Globus pallidus (tissue), 1 donor: ENCODE data around the gene CD8B.
"Not testable (repeated sequence)": the region's sequence is repeated elsewhere in the genome, so short reads cannot be mapped to it uniquely, and the experiment has no call there.

Experiments used
- DNase-seq: peaks from one replicate; pipeline ENCODE4 v3.0.0-alpha.2; 2015; ENCODE audit warnings: low spot score

Gene CD8B

DNA sequence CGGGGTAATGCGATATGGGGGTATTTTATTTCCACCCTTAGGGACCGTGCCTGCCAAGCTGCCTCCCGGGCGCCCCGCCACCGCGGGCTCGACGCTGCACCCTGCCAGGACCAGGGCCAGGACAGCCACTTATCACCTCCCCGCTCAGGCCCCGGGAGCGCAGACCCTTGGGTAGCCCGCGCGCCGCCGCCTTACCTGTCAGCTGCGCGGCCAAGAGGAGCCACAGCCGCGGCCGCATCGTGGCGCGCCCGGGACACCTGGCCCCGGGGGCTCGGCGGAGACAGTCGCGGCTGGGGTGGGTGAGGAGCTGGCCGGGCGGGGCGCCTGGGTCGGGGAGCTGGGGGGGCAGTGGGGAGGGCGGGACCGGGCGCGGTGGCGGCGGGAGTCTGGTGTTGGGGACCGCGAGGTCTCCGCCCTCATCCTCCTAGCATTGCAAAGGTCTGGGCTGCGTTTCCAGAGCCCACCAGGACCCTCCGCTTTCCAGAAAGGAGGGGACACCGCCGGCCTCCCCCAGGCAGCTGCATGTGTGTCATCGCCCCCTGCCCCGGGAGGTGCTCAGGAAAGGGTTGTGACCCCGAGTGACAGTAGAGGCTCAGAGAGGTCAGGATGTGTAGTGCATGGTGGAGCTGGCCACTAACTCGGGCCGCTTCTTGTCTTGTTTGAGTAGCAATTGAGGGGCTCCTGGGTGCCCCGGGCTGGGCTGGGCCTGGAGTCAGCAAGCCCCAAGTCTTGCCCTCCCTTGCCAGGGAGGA, at the start of gene CD8B:
CD8B (minus strand) TSS at position 259 of the 752 bp plus-strand sequence; CDS start at position 238, 21 bp downstream.
- not testable (repeated sequence) for DNase-seq

DNA sequence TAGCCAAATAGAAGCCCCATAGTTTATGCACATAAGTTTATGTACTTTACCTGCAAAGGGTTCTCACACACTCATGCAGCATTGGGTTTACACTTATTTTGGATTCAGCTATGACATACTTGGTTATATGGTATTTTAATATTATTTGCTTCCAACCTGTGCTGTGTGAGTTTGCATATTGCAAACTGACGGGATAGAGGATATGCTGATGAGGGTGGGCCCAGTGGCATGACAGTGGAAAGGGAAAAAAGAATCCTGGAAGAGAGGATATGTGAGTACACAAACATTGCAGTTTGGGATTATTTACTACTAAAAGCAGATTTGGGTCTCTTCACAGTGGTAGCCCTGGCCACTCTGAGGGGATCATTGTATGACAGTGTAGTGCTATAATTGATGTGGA, 44.2 kb upstream of the CD8B start:
- DNase-seq, result not testable (repeated sequence)

DNA sequence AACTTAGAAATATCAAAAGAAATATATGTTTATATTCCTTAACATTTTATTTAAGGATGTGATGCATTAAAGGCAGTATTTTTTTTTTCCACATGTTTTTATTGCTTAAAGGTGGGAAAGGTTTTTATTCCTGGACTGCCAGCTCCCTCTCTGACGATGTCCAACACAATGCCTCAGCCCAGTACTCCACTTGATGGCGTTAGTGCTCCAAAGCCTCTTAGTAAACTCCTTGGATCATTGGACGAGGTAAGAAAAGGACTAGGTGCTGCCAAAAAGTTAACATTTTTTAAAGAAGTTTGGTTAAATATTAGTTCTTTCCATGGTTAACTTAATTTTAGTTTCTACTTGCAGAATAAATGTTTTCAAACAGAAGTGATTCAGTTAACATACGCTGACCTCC, 39.0 kb upstream of the CD8B start:
- DNase-seq, result not testable (repeated sequence)

DNA sequence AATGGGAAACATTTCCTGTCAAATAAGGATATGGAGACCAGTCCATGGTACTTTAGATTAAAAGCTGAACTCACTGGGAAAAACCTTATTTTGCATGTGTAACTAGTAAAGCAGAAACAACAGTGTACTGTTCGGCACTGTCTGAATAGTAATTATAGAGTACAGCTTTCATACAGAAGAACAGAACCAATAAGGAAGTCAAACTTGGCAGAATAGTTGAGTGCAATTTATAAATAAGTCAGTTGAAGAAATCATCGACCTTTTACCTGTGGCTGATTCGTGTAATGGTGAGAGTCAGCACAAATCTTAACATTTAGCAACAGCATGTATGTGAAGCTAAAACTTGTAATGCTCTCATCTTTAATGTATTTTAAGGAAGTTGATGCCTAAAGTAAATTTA, 24.3 kb upstream of the CD8B start:
- not testable (repeated sequence) for DNase-seq

DNA sequence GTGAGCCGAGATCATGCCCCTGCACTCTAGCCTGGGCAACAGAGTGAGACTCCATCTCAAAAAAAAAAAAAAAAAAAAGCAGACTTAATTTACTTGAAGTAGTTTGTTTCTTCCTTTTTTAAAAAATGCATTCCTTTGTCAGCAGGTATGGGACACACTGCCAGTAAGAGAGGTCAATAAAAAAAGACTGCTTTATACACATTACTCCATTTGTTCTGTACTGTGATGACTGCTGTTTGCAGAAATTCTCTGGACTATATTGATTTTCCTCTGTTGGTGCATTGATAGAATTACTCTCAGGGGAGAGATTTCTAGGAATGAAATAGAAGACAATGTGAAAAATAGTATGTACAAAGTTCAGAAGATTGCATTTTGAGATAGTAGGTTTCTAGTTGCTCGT, 21.2 kb upstream of the CD8B start:
- not testable (repeated sequence) for DNase-seq

DNA sequence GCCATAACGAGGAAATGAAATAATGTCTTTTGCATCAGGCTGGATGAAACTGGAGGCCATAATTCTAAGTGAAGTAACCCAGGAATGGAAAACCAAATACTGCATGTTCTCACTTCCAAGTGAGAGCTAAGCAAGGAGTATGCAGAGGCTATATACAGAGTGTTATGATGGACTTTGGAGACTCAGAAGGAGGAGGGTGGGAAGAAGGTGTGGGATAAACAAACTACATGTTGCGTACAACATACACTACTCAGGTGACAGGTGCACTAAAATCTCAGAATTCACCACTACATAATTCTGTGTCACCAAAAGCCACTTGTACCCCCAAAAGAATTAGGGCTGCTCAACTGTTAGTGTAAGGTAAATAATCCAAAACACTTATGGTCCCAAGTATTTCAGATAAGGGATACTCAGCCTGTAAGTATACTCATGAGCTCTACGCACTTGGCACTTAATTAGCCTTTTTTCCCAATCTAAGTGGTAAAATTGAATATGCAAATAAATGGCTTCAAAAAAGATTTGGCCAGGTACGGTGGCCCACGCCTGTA, 20.5 kb upstream of the CD8B start:
- not testable (repeated sequence) for DNase-seq

DNA sequence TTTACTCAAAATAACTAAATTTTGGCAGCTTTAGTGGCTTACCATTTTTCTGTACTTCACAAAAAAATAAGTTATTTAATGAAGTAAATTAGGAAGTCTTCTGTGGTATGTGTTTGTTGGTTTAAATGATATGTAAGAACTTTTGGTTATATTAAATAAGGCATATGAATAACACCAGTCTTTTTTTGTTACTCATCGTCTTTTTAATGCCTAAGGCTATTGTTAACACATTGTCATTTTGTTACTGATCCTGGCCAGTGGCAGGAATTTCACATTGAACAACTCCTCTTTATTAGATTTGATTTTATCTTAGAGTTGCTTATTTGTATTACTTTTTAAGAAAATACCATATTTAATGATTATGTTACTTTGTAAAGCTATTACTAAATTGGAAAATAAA, 17.3 kb upstream of the CD8B start:
- DNase-seq, result not testable (repeated sequence)

DNA sequence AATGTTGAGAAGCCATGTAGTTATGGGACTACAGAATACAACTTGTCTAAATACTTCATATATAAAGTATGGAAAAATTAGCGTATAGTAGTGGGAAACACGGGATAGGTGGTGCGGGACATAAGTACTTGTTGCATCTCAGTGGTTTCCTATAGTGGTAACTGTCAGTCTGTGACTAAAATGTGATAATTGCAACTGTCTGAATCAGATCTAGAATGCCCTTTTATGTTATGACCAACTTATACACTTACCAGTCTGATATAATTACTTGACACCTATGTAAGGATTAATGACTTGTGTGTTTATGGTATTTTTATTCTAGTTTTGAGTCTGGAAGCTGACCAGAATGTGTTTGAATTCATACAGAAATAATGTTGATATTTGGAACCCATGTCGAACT, 9.3 kb upstream of the CD8B start:
- not testable (repeated sequence) for DNase-seq

DNA sequence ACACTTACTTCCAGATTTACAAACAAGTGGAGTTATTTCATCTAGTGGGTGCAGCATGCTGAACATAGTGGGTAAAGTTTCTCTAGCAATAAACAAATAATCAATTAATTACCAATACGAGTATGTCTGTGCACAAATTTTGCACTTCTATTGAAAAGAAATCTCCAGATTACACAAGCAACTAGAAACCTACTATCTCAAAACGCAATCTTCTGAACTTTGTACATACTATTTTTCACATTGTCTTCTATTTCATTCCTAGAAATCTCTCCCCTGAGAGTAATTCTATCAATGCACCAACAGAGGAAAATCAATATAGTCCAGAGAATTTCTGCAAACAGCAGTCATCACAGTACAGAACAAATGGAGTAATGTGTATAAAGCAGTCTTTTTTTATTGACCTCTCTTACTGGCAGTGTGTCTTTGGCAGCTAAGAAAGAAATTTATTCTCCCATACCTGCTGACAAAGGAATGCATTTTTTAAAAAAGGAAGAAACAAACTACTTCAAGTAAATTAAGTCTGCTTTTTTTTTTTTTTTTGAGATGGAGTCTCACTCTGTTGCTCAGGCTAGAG, 7.3 kb upstream of the CD8B start:
- not testable (repeated sequence) for DNase-seq

DNA sequence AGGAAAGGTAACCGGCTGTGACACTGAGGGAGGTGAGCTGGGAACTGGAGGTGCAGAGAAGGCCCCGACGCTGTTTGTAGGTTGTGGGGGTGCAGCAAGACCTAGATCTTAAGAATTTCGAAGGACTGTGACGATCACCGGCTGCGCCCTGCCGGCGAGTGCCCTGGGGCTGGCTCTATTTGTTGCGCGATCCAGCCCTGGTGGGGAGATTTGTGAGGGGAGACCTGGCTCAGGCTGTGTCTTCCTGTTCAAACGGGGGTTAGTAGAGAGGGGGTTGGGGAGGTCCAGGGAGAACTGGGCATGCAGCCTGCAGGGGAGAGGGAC, 656 bp upstream of the CD8B start:
- not testable (repeated sequence) for DNase-seq

DNA sequence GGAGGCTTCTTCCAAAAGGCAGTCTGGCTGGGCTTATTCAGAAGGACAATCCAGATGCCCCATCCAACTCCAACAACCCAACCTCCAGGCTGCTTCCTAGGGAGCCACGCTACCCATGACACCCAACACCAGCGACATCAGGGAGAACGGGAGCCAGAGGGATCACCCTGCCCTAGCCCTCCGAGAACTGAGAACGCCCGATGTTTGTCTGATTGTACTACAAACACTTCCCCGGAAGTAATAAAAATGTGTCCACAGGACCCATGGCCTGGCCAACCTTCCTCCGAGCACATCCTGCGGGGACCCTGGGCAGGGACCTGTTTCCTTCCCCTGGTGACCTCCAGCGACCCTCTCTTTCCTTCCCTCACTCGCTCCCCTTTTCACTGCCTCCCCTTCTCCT, 511 bp downstream of the CD8B start:
- DNase-seq, result not testable (repeated sequence)

DNA sequence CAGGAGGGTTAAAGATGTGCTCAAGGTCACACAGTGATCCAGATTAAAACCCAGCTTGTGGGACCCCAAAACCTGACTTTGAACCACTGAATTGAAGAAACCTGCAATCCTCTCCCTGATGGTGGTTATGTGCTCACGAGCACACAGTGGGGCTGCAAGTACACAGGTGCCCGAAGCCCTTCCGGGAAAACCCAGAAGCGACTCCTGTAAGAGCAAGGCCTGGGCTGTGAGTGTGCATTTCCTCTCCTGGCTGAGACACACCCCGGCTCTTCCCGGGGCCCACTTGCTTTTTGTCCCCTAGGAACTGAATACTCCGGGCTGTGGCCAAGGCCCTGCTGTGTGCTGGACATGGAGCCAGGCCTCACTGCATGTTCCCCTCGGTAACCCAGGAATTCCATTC, 1.1 kb downstream of the CD8B start:
- DNase-seq, result not testable (repeated sequence)

DNA sequence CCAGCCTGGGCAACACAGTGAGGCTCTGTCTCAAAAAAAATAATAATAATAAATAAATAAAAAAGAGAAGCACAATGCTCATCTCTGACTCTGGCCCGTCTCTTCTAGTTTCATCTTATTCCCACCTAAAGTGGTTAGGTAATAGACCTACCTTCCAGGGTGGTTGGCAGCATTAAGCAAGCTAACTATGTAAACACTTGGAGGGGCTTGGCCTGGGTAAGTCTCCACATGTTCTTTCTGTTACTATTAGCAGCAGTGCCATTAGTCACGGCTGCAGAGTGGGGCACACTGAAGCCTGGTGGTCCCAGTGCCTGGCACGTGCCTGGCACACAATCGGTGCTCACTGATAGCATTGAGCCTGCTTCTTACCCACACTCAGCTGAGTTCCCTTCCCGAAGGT, 4.0 kb downstream of the CD8B start:
- not testable (repeated sequence) for DNase-seq

DNA sequence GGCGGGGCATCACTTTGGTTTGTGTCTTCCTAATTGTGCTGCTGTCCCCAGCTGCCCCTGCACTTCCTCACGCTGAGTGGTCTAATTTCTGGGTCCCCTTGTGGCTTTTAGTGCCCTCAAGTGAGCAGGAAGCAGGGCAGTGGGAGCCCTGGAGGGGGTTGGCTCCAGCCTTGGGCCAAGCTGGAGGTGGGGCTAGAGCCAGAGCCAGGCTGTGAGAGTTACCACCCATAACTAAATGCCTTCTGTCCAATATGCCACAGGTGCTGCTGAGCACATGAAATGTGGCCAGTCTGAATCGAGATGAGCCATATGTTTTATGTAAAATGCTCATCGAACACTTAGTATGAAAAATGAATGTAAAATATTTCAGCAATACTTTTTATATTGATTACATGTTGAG, 5.2 kb downstream of the CD8B start:
- DNase-seq, result not testable (repeated sequence)

DNA sequence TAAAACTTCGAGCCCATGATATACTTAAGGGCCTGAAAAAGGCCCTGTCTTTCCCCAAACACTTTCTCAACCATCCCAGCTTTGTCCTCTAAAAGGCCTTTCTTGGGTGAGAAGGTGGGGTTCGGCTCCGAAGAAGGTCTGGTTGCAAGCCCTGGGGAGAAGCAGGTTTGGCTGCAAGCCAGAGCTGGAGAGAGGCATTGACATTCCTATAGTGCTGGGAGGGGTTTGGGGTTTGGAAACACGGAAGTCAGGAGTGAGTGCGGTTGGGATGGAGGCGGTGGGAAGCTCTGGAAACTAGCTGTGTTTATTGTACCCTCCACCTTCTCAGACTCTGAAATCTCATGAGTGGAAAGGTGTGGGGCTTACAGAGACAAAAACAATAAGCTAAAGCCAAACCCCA, 5.7 kb downstream of the CD8B start:
- not testable (repeated sequence) for DNase-seq

DNA sequence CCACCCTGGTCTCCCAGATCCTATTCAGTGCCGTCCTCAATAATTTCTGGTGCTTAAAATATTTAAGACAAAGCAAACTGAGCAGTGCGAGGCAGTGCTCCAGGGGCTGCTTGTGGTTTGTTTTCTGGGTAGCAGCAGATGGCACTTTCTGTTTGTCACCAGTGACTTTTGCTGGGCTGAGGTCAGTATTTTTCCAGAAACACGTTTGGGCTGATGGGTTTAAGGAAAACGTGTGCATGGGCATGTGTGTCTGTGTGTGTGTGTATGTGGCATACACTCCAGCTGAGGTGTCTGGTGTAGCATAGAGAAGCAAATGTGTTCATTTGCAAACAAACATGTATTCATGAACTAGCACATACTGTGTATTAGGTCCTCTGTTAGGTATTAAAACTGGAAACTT, 10.1 kb downstream of the CD8B start:
- DNase-seq, result not testable (repeated sequence)

DNA sequence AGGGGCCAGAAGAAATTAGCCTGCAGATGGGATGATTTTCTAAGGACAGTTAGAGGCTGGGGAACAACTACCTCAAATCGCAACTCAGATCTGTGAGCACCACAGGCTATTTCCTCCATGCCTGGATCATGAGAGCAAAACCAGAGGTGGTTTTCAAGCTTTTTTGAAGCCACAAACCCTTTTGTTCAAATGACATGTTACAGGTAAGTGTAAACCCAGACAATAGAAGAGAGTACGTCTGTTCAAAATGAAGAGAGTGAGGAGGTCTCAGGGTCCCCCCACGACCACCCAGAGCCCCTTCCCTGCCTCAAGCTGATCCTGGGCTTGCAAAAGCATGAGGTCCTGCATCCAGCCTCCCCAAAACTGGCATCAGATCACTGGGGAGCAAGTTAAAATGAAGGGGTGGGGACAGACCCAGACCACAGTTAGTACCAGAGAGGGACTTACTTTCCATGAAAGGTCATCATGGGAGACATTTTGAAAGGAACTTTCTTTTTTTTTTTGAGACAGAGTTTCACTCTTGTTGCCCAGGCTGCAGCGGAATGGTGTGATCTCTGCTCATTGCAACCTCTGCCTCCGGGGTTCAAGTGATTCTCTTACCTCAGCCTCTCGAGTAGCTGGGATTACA, 19.0 kb downstream of the CD8B start:
- not testable (repeated sequence) for DNase-seq

DNA sequence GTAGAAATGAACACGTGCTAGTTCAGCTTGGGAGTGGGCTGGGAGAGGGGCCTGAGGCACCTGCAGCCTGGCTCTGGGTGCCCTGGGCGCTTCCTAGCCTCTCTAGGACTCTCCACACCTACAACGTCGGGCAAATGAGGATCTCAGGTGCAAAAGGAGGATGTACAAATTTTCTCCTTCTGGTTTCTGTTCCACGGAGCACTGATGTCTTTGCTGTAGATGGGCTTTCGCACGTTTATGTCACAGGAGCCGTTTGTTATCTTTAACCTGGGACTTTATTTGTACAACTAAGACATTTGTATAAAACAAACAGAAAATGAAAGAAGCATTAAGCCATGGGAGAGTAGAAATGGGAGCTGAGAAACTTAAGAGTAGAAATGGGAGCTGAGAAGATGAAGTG, 20.4 kb downstream of the CD8B start:
- DNase-seq, result not testable (repeated sequence)

DNA sequence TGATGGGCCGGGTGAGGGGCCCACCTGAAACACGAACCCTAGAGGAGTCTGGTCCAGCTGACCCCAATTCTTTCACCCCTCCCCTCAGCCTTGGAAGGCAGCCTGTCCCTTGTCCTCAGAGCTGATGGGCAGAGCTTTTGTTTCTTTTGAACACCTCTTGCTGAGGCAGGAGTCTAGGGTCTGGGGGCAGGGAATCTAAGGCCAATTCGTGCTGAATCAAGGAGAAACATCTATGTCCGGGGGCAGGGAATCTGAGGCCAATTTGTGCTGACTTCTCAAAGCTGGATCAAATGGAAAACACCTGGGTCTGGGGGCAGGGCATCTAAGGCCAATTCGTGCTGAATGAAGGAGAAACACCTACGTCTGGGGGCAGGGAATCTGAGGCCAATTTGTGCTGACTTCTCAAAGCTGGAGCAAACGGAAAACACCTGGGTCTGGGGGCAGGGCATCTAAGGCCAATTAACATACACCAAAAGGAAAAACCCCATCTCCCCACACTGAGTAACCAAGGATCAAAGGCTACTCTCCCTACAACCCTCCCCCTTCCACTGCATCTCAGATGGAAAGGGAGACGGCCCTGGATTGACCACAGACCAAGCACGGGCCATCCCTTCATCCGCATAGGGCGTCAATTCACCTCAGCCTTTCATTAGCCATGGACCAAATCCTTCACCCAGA, 21.7 kb downstream of the CD8B start:
- not testable (repeated sequence) for DNase-seq

DNA sequence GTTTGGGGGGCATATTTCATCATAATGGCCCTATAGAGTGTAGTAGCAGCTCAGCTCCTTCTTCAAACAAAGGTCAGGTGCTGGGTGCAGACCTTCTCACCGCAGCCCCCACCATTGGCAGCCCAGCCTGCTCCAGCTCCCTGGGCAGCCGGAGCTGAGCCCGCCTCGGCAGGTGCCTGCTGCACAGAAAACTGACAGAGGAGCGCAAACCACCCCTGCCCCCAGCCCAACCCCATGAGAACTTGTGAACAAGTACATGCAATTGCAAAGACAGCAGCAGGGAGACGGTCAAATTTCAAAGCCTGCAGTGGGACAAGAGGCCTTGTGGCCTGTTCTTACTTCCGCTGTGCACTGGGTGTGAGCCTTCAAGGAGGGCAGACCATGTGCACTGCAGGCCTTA, 22.2 kb downstream of the CD8B start:
- DNase-seq, result not testable (repeated sequence)

DNA sequence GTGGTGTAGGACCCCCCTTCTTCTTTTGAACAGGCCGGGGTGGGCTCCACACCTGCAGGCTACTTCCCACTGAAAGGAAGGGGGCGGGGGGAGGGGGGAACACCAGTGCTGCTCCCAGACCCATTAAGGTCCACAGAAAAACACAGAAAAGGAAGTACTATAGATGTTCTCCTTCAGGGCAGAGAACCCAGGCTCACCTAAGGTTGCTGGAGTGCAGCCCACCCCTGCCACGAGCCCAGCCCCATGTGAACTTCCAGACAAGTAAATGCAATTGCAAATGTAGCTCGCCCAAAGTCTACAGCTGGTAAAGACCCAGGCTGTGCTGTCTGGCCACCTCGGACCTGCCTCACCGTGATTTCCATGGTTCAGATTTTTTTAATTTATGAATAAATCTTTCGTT, 24.0 kb downstream of the CD8B start:
- DNase-seq, result not testable (repeated sequence)

DNA sequence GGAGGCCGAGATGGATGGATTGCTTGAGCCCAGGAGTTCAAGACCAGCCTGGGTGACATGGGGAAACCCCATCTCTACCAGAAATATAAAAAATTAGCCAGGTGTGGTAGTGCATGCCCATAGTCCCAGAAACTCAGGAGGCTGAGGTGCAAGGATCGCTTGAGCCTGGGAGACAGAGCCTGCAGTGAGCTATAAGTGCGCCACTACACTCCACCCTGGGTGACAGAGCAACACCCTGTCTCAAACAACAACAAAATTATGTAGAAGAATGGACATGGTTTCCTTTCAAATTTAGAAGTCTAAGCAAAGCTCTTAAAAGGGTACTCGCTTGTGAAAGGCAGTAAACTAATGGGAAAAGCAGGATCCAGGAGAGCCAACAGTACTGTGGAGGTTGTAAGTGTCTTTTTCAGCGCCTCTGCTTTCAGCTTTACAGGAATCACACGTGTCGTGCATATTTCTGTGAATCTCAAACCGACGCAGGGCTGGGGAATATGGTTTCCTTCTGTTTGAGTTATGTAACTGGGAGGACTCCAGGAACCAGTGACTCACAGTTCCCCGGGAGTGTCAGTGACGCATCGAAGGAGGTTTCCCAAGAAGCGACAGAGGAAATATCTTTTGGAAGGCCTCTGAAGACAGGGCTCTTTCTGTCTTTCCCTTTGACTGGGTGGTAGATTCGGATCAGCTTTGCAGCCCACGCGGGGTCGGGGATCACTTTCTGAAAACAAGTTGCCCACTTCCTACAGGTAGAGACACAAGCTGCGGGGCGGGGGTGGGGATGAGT, 24.6 kb downstream of the CD8B start:
- DNase-seq, result not testable (repeated sequence)
